Panc1 (cell line): Measurements from ENCODE around the gene ADGRF1. TPM values are rescaled to one million over a fixed set of nuclear protein-coding genes. Genes with fewer than 3 reads are reported as not detected.

Experiments
- ATAC-seq: fragments of 200-7000 bp; cut with Tn5 transposase; 2 replicates; pipeline ENCODE4 v1.9.1; 2020; ENCODE audit warnings: mild to moderate bottlenecking, moderate library complexity
- BruUV-seq: library from RNA; stranded (reverse); fragments of 400-500 nt; replicated peaks from 2 replicates; lab custom pipeline; 2021; lab: Mats Ljungman, UMichigan
- CTCF ChIA-PET: fragments of 300-600 bp; sonication (Branson Sonifier 250); formaldehyde crosslinking; loops from one replicate; lab custom pipeline; 2022; ENCODE audit warnings: antibody characterized with exemption; lab: Charles Lee
- POLR2A ChIA-PET: fragments of 300-600 bp; sonication (Branson Sonifier 250); formaldehyde crosslinking; loops from one replicate; lab custom pipeline; 2022; ENCODE audit warnings: antibody characterized with exemption; lab: Charles Lee
- DNase-seq: peaks from one replicate; pipeline ENCODE4 v3.0.0-alpha.2; 2010; ENCODE audit warnings: low read depth, low spot score
- H3K27ac ChIP-seq: 2 replicates; pipeline ENCODE4 v1.5.1; 2011; ENCODE audit warnings: mild to moderate bottlenecking, low read length, inconsistent platforms
- H3K27me3 ChIP-seq: fragments of 200-500 bp; sonication (Bioruptor generic); 2 replicates; pipeline ENCODE4 v1.6.0; 2014; ENCODE audit warnings: low read length, inconsistent platforms; ENCODE audit not compliant: control insufficient read depth, insufficient read depth
- H3K36me3 ChIP-seq: fragments of 200-500 bp; sonication (Bioruptor generic); 2 replicates; pipeline ENCODE4 v1.5.1; 2014; ENCODE audit warnings: inconsistent platforms, mild to moderate bottlenecking, low read length, moderate library complexity; ENCODE audit not compliant: control insufficient read depth, insufficient read depth
- H3K4me1 ChIP-seq: 2 replicates; pipeline ENCODE4 v1.5.1; 2011; ENCODE audit warnings: inconsistent platforms, mild to moderate bottlenecking, low read length, moderate library complexity; ENCODE audit not compliant: control insufficient read depth, insufficient read depth
- H3K4me3 ChIP-seq, 2 experiments: 2 replicates each; pipeline ENCODE4 v1.5.1; 2011 to 2012; ENCODE audit warnings: low read depth in 2 of 2, low read length in 2 of 2, mild to moderate bottlenecking in 2 of 2, inconsistent platforms in 1 of 2, moderate library complexity in 1 of 2
- H3K9me3 ChIP-seq: fragments of 200-500 bp; sonication (Bioruptor generic); 2 replicates; pipeline ENCODE4 v1.5.1; 2014; ENCODE audit warnings: low read depth, mild to moderate bottlenecking, inconsistent platforms, low read length, moderate library complexity; ENCODE audit not compliant: control insufficient read depth, insufficient read depth
- CTCF ChIP-seq: fragments of 450-650 bp; IDR thresholded peaks from 2 replicates; pipeline ENCODE4 v1.5.1; 2017; ENCODE audit warnings: mild to moderate bottlenecking
- POLR2AphosphoS5 ChIP-seq: IDR thresholded peaks from 2 replicates; pipeline ENCODE4 v1.6.1; 2012; ENCODE audit warnings: mild to moderate bottlenecking, low read depth, low read length, moderate library complexity
- SIN3A ChIP-seq: IDR thresholded peaks from 2 replicates; pipeline ENCODE4 v1.6.1; 2012; ENCODE audit warnings: low read depth, mild to moderate bottlenecking, low read length, moderate library complexity, borderline replicate concordance; ENCODE audit not compliant: insufficient read depth
- TCF7L2 ChIP-seq: IDR thresholded peaks from 2 replicates; pipeline ENCODE4 v1.6.1; 2011; ENCODE audit warnings: mild to moderate bottlenecking, low read depth, low read length, inconsistent platforms
- in situ Hi-C: cut with HindIII; loops from 2 replicates; pipeline ENCODE4 v1.10.0; 2016; ENCODE audit warnings: low sequenced_read_pairs, low pct_unique_long_range_greater_than_20kb
- intact Hi-C: fragments of 100-400 bp; cut with micrococcal nuclease; formaldehyde crosslinking; loops from one replicate; pipeline ENCODE4 v1.10.0; 2022; ENCODE audit not compliant: unreplicated experiment
- total RNA-seq: library from RNA; stranded (reverse); gene quantifications from one replicate; pipeline ENCODE4 v1.2.1, GENCODE V29; 2021; ENCODE audit not compliant: unreplicated experiment
- TF ChIP-seq, protein P1 (sequence below), 2 experiments: IDR thresholded peaks; 2 replicates each; pipeline ENCODE4 v1.6.1; 2011 to 2012; ENCODE audit warnings: low read depth in 2 of 2, control low read depth in 1 of 2, low read length in 1 of 2, mild to moderate bottlenecking in 1 of 2, moderate library complexity in 1 of 2; ENCODE audit not compliant: insufficient read depth in 1 of 2

ADGRF1 gene
- total RNA-seq, 1 experiment from 2014 or later, result 0.95 TPM

GRCh38 chr6:47027315-47027714 is 14.8 kb downstream of the ADGRF1 start:
- Histone ChIP-seq H3K4me3 (no peak overlapping the region), H3K4me1 (no peaks in the 10 kb centered on the region), H3K9me3 (no peaks in the 10 kb centered on the region), H3K27me3 (no peaks in the 10 kb centered on the region), H3K27ac (no peak overlapping the region), H3K36me3 (no peaks in the 10 kb centered on the region)
- intact Hi-C loops, result no loop called here
- in situ Hi-C loops, result no loop called here
- TF ChIP-seq CTCF, result no peak
- TF ChIP-seq, protein P1, sequence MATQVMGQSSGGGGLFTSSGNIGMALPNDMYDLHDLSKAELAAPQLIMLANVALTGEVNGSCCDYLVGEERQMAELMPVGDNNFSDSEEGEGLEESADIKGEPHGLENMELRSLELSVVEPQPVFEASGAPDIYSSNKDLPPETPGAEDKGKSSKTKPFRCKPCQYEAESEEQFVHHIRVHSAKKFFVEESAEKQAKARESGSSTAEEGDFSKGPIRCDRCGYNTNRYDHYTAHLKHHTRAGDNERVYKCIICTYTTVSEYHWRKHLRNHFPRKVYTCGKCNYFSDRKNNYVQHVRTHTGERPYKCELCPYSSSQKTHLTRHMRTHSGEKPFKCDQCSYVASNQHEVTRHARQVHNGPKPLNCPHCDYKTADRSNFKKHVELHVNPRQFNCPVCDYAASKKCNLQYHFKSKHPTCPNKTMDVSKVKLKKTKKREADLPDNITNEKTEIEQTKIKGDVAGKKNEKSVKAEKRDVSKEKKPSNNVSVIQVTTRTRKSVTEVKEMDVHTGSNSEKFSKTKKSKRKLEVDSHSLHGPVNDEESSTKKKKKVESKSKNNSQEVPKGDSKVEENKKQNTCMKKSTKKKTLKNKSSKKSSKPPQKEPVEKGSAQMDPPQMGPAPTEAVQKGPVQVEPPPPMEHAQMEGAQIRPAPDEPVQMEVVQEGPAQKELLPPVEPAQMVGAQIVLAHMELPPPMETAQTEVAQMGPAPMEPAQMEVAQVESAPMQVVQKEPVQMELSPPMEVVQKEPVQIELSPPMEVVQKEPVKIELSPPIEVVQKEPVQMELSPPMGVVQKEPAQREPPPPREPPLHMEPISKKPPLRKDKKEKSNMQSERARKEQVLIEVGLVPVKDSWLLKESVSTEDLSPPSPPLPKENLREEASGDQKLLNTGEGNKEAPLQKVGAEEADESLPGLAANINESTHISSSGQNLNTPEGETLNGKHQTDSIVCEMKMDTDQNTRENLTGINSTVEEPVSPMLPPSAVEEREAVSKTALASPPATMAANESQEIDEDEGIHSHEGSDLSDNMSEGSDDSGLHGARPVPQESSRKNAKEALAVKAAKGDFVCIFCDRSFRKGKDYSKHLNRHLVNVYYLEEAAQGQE (IDR thresholded peaks at IDR 0.05; ENCODE audit: insufficient read depth in 1 of 2, low read depth in 2 of 2, low read length in 1 of 2), result no peak
- TF ChIP-seq POLR2AphosphoS5, result no peak
- POLR2A ChIA-PET, result no interaction called here
- BruUV-seq, result no TSS peak
- ATAC-seq (no peak), DNase-seq (no peak)
- CTCF ChIA-PET, result no interaction called here

- intact Hi-C loops, result no loop called here
- Histone ChIP-seq H3K36me3 (no peaks in the 10 kb centered on the region), H3K9me3 (no peaks in the 10 kb centered on the region), H3K4me1 (no peaks in the 10 kb centered on the region), H3K4me3 (no peak overlapping the region), H3K27me3 (no peaks in the 10 kb centered on the region), H3K27ac (no peak overlapping the region)
- ATAC-seq (no peak), DNase-seq (no peak)
- POLR2A ChIA-PET, result no interaction called here
- in situ Hi-C loops, result no loop called here
- CTCF ChIA-PET, result no interaction called here
- no TSS peak for BruUV-seq
- TF ChIP-seq CTCF, result no peak
- TF ChIP-seq POLR2AphosphoS5, result no peak
- TF ChIP-seq, protein P1 (IDR thresholded peaks at IDR 0.05; ENCODE audit: insufficient read depth in 1 of 2, low read depth in 2 of 2, low read length in 1 of 2), result no peak
- no peak for TF ChIP-seq TCF7L2
- TF ChIP-seq SIN3A, result no peak
Observed at GRCh38 chr6:47026679-47027078, 15.5 kb downstream of the ADGRF1 start.
